PC-3 (cell line): ENCODE measurements around the gene STXBP5.

Source experiments
- CTCF ChIP-seq: fragments of 300-600 bp; sonication (generic); conservative IDR thresholded peaks from 2 replicates; pipeline ENCODE4 v1.5.1; 2017; ENCODE audit warnings: antibody characterized with exemption, low read depth, mild to moderate bottlenecking, low read length
- EZH2 ChIP-seq: fragments of 300-600 bp; sonication (generic); IDR thresholded peaks from one replicate; pipeline ENCODE4 v1.6.1; 2017; ENCODE audit warnings: antibody characterized with exemption, mild to moderate bottlenecking, low read length; ENCODE audit not compliant: unreplicated experiment

DNA sequence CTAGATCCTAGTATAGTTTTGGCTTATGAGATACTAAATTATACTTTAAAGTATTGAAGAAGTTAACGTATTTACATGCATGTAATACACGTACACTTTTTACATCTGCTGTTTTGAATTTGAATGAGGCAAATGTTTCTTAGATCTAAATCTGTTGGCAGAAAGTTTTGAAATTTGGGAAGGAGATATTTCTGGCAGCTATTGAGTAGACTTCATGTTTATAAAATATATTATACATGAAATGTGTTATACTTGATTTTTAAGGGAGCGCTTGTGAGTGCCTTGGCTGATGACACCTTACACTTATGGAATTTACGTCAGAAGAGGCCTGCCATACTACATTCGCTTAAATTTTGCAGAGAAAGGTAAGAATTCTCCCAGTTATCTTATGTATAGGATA is 34.7 kb downstream of the STXBP5 start:
- no peak for TF ChIP-seq CTCF
- no peak for TF ChIP-seq EZH2
